NT2/D1 (cell line): Measurements from ENCODE around the gene PTPRN2.

Source experiments
- SUZ12 ChIP-seq: IDR thresholded peaks from 2 replicates; pipeline ENCODE4 v1.6.1; 2011; ENCODE audit not compliant: insufficient read length, insufficient read depth; ENCODE audit errors: extremely low read depth
- YY1 ChIP-seq: IDR thresholded peaks from 2 replicates; pipeline ENCODE4 v1.6.1; 2011; ENCODE audit not compliant: insufficient read length, insufficient read depth
- ZNF274 ChIP-seq: IDR thresholded peaks from 2 replicates; pipeline ENCODE4 v1.6.1; 2011; ENCODE audit warnings: mild to moderate bottlenecking, low read depth, low read length

DNA sequence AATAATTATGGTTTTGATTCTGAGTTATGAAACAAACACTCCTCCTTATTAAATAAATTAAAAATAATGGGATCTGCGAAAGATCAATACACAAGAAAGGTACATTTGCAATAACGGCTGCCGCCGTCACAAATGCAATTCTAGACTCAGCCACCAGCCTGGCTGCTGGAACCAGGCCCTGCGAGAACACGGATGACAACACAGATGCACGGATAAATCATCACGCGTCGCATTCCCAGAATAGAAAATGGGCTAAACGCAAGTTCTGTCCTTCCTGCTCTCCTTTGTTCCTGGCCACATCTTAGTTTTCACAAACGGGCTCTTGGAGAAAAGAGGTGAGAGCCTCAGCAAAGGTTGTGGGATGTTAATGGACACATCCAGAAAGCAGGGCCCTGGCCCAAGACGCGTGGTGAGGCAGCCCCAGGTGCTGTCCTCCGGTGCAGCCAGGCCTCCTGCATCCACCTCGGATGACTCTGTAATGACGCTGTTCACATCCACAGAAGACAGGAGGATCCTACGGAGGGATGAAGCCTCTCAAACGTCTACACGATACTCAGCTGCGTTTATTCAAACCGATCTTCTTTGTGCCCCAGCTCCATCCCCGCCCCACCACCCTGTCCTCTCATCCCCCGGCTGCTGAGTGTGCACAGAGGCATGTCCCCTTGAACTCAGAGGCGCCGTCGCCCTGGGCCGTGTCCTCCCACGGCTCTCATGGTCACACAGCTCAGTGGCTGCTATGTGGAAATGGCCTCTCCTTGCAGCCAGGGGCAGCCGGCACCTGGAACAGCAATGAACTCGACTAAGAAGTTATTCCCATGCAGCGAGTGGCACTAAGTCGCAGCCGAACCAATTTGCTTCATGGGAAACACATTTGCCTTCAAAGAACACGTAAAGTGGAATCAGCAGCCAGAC is 197.9 kb downstream of the PTPRN2 start:
- TF ChIP-seq ZNF274 (no peak), YY1 (no peak), SUZ12 (no peak)
